T-helper 1 cell treated with Interleukin-12 subunit alpha and Interleukin-12 subunit beta and Interleukin-4 antibody, amounts not matched to agents 30 μg/mL and 1 μg/mL, for 36 hours (primary cell): ENCODE measurements around the gene CHST9.

Experiments used
- H3K27ac Mint-ChIP-seq: one replicate; pipeline ENCODE4 v1.8.0; 2021; ENCODE audit warnings: mild to moderate bottlenecking, mixed read lengths
- H3K27me3 Mint-ChIP-seq: one replicate; pipeline ENCODE4 v1.8.0; 2021; ENCODE audit warnings: low read depth, mixed read lengths
- H3K36me3 Mint-ChIP-seq: one replicate; pipeline ENCODE4 v1.8.0; 2021; ENCODE audit warnings: low read depth, mixed read lengths
- H3K4me1 Mint-ChIP-seq: one replicate; pipeline ENCODE4 v1.8.0; 2021; ENCODE audit warnings: low read depth, mixed read lengths
- H3K4me3 Mint-ChIP-seq: one replicate; pipeline ENCODE4 v1.8.0; 2021; ENCODE audit warnings: mild to moderate bottlenecking, moderate library complexity, mixed read lengths
- H3K9me3 Mint-ChIP-seq: one replicate; pipeline ENCODE4 v1.8.0; 2021; ENCODE audit warnings: mixed read lengths

Gene CHST9

GRCh38 chr18:27138079-27138478 lies 47.0 kb downstream of the CHST9 start:
- no peak overlapping the region for H3K4me3 Mint-ChIP-seq
- no peaks in the 10 kb centered on the region for H3K36me3 Mint-ChIP-seq
- no peaks in the 10 kb centered on the region for H3K27me3 Mint-ChIP-seq
- H3K27ac Mint-ChIP-seq, result no peak overlapping the region
- H3K9me3 Mint-ChIP-seq, result no peaks in the 10 kb centered on the region
- no peaks in the 10 kb centered on the region for H3K4me1 Mint-ChIP-seq

- Mint-ChIP-seq H3K27ac (no peak overlapping the region), H3K36me3 (no peaks in the 10 kb centered on the region), H3K4me1 (no peaks in the 10 kb centered on the region), H3K9me3 (no peaks in the 10 kb centered on the region), H3K27me3 (no peaks in the 10 kb centered on the region), H3K4me3 (no peak overlapping the region)
Observed at GRCh38 chr18:27136208-27136535, 48.9 kb downstream of the CHST9 start.

GRCh38 chr18:27135504-27136207 lies 49.5 kb downstream of the CHST9 start:
- H3K27me3 Mint-ChIP-seq, result no peaks in the 10 kb centered on the region
- no peak overlapping the region for H3K4me3 Mint-ChIP-seq
- no peaks in the 10 kb centered on the region for H3K36me3 Mint-ChIP-seq
- H3K27ac Mint-ChIP-seq, result no peak overlapping the region
- no peaks in the 10 kb centered on the region for H3K9me3 Mint-ChIP-seq
- H3K4me1 Mint-ChIP-seq, result no peaks in the 10 kb centered on the region

- H3K4me3 Mint-ChIP-seq, result no peak overlapping the region
Observed at GRCh38 chr18:27130065-27130630, 55.0 kb downstream of the CHST9 start.

GRCh38 chr18:27124196-27124595 lies 60.9 kb downstream of the CHST9 start:
- Mint-ChIP-seq H3K36me3 (no peaks in the 10 kb centered on the region), H3K9me3 (peaks cover 4% of the 10 kb centered on the region), H3K27me3 (no peaks in the 10 kb centered on the region), H3K4me1 (no peaks in the 10 kb centered on the region), H3K4me3 (no peak overlapping the region), H3K27ac (no peak overlapping the region)

More at GRCh38 chr18:27130065-27130630, 55.0 kb downstream of the CHST9 start:
- Mint-ChIP-seq H3K36me3 (no peaks in the 10 kb centered on the region), H3K9me3 (no peaks in the 10 kb centered on the region), H3K4me1 (no peaks in the 10 kb centered on the region), H3K27me3 (no peaks in the 10 kb centered on the region), H3K27ac (no peak overlapping the region)

- Mint-ChIP-seq H3K4me3 (no peak overlapping the region), H3K9me3 (peaks cover 7% of the 10 kb centered on the region), H3K4me1 (no peaks in the 10 kb centered on the region), H3K27ac (no peak overlapping the region), H3K36me3 (no peaks in the 10 kb centered on the region), H3K27me3 (no peaks in the 10 kb centered on the region)
Observed at GRCh38 chr18:27121108-27121507, 64.0 kb downstream of the CHST9 start.

- no peak overlapping the region for H3K27ac Mint-ChIP-seq
- peaks cover 7% of the 10 kb centered on the region for H3K9me3 Mint-ChIP-seq
- no peaks in the 10 kb centered on the region for H3K36me3 Mint-ChIP-seq
- no peak overlapping the region for H3K4me3 Mint-ChIP-seq
- H3K4me1 Mint-ChIP-seq, result no peaks in the 10 kb centered on the region
- no peaks in the 10 kb centered on the region for H3K27me3 Mint-ChIP-seq
Observed at GRCh38 chr18:27120246-27120645, 64.9 kb downstream of the CHST9 start.

- Mint-ChIP-seq H3K4me3 (no peak overlapping the region), H3K27me3 (no peaks in the 10 kb centered on the region)
Observed at GRCh38 chr18:27118973-27119372, 66.1 kb downstream of the CHST9 start.

GRCh38 chr18:27114842-27115241 lies 70.3 kb downstream of the CHST9 start:
- Mint-ChIP-seq H3K27ac (no peak overlapping the region), H3K9me3 (peaks cover 7% of the 10 kb centered on the region), H3K4me3 (no peak overlapping the region), H3K36me3 (no peaks in the 10 kb centered on the region), H3K4me1 (no peaks in the 10 kb centered on the region), H3K27me3 (no peaks in the 10 kb centered on the region)

More at GRCh38 chr18:27118973-27119372, 66.1 kb downstream of the CHST9 start:
- Mint-ChIP-seq H3K4me1 (no peaks in the 10 kb centered on the region), H3K36me3 (no peaks in the 10 kb centered on the region), H3K27ac (no peak overlapping the region), H3K9me3 (peaks cover 7% of the 10 kb centered on the region)

GRCh38 chr18:27113358-27113757 lies 71.8 kb downstream of the CHST9 start:
- Mint-ChIP-seq H3K27me3 (no peaks in the 10 kb centered on the region), H3K27ac (no peak overlapping the region), H3K9me3 (peaks cover 3% of the 10 kb centered on the region), H3K4me3 (no peak overlapping the region), H3K36me3 (no peaks in the 10 kb centered on the region), H3K4me1 (no peaks in the 10 kb centered on the region)

GRCh38 chr18:27110319-27110718 lies 74.8 kb downstream of the CHST9 start:
- no peaks in the 10 kb centered on the region for H3K27me3 Mint-ChIP-seq
- H3K36me3 Mint-ChIP-seq, result no peaks in the 10 kb centered on the region
- H3K4me3 Mint-ChIP-seq, result no peak overlapping the region
- peaks cover 3% of the 10 kb centered on the region for H3K9me3 Mint-ChIP-seq
- no peaks in the 10 kb centered on the region for H3K4me1 Mint-ChIP-seq
- H3K27ac Mint-ChIP-seq, result no peak overlapping the region

GRCh38 chr18:27109451-27109850 lies 75.7 kb downstream of the CHST9 start:
- Mint-ChIP-seq H3K27me3 (no peaks in the 10 kb centered on the region), H3K9me3 (peaks cover 5% of the 10 kb centered on the region), H3K4me1 (no peaks in the 10 kb centered on the region)

GRCh38 chr18:27108842-27109241 lies 76.3 kb downstream of the CHST9 start:
- Mint-ChIP-seq H3K27me3 (no peaks in the 10 kb centered on the region), H3K9me3 (peaks cover 8% of the 10 kb centered on the region), H3K4me3 (no peak overlapping the region), H3K36me3 (no peaks in the 10 kb centered on the region), H3K4me1 (no peaks in the 10 kb centered on the region), H3K27ac (no peak overlapping the region)

More at GRCh38 chr18:27109451-27109850, 75.7 kb downstream of the CHST9 start:
- Mint-ChIP-seq H3K36me3 (no peaks in the 10 kb centered on the region), H3K27ac (no peak overlapping the region), H3K4me3 (no peak overlapping the region)

GRCh38 chr18:27104743-27105142 lies 80.4 kb downstream of the CHST9 start:
- no peaks in the 10 kb centered on the region for H3K36me3 Mint-ChIP-seq
- H3K4me3 Mint-ChIP-seq, result no peak overlapping the region
- H3K9me3 Mint-ChIP-seq, result peaks cover 8% of the 10 kb centered on the region
- H3K4me1 Mint-ChIP-seq, result no peaks in the 10 kb centered on the region
- no peaks in the 10 kb centered on the region for H3K27me3 Mint-ChIP-seq
- no peak overlapping the region for H3K27ac Mint-ChIP-seq

GRCh38 chr18:27094621-27095020 lies 90.5 kb downstream of the CHST9 start:
- H3K4me3 Mint-ChIP-seq, result no peak overlapping the region

More at GRCh38 chr18:27094621-27095020, 90.5 kb downstream of the CHST9 start:
- no peaks in the 10 kb centered on the region for H3K36me3 Mint-ChIP-seq
- no peaks in the 10 kb centered on the region for H3K4me1 Mint-ChIP-seq
- no peaks in the 10 kb centered on the region for H3K27me3 Mint-ChIP-seq
- no peak overlapping the region for H3K27ac Mint-ChIP-seq
- peaks cover 29% of the 10 kb centered on the region for H3K9me3 Mint-ChIP-seq
